K562 (cell line): ENCODE measurements around the gene SLC25A10. TPM values are rescaled to one million over a fixed set of nuclear protein-coding genes. Genes with fewer than 3 reads are reported as not detected.

Source experiments
- ARNT ChIP-seq, 2 experiments: fragments of 450-650 bp; IDR thresholded peaks; 2 replicates each; pipeline ENCODE4 v1.6.1; 2016; ENCODE audit warnings: mild to moderate bottlenecking in 1 of 2
- CCAR2 ChIP-seq: fragments of 200-400 bp; formaldehyde crosslinking; IDR thresholded peaks from 2 replicates; pipeline ENCODE4 v1.6.1; 2017; ENCODE audit warnings: mild to moderate bottlenecking, low read depth, low read length
- ELF4 ChIP-seq: fragments of 450-650 bp; formaldehyde crosslinking; IDR thresholded peaks from 2 replicates; pipeline ENCODE4 v1.4.0; 2022; ENCODE audit warnings: missing genetic modification characterization
- EP300 ChIP-seq: IDR thresholded peaks from 2 replicates; pipeline ENCODE4 v1.6.1; 2012; ENCODE audit warnings: low read length, improper control_type of control experiment
- HOXB6 ChIP-seq: fragments of 250-450 bp; sonication (Bioruptor Pico); IDR thresholded peaks from 2 replicates; pipeline ENCODE4 v1.5.1; 2022; ENCODE audit warnings: mild to moderate bottlenecking, borderline replicate concordance
- IFI16 ChIP-seq: fragments of 250-450 bp; sonication (Bioruptor Pico); IDR thresholded peaks from 2 replicates; pipeline ENCODE4 v2.1.2; 2022; ENCODE audit warnings: mild to moderate bottlenecking, inconsistent platforms
- JUND ChIP-seq, 2 experiments: IDR thresholded peaks; 2 replicates in 1 of 2; 3 replicates in 1 of 2; pipeline ENCODE4 v1.6.1; 2011; ENCODE audit warnings: borderline replicate concordance in 2 of 2, low read depth in 2 of 2, low read length in 2 of 2, improper control_type of control experiment in 1 of 2, missing biosample characterization in 1 of 2, missing genetic modification characterization in 1 of 2, missing genetic modification reagents in 1 of 2
- KAT8 ChIP-seq: fragments of 450-650 bp; IDR thresholded peaks from 2 replicates; pipeline ENCODE4 v1.6.1; 2016; ENCODE audit warnings: low read depth, mild to moderate bottlenecking
- NR2C1 ChIP-seq, 2 experiments: fragments of 450-650 bp; IDR thresholded peaks; 2 replicates each; pipeline ENCODE4 v1.6.1; 2017; ENCODE audit warnings: mild to moderate bottlenecking in 2 of 2, antibody characterized with exemption in 1 of 2, inconsistent platforms in 1 of 2, missing compliant biosample characterization in 1 of 2, missing genetic modification characterization in 1 of 2
- PHTF2 ChIP-seq: fragments of 250-450 bp; sonication (Bioruptor Pico); IDR thresholded peaks from 2 replicates; pipeline ENCODE4 v1.5.0; 2021; ENCODE audit warnings: mild to moderate bottlenecking
- PKNOX1 ChIP-seq: fragments of 450-650 bp; IDR thresholded peaks from 2 replicates; pipeline ENCODE4 v1.6.1; 2016
- RBM14 ChIP-seq: fragments of 200-400 bp; formaldehyde crosslinking; IDR thresholded peaks from 2 replicates; pipeline ENCODE4 v1.6.1; 2018; ENCODE audit warnings: low read depth, mild to moderate bottlenecking, low read length, moderate library complexity, borderline replicate concordance; ENCODE audit not compliant: insufficient read depth
- RBM25 ChIP-seq: fragments of 200-400 bp; formaldehyde crosslinking; IDR thresholded peaks from 2 replicates; pipeline ENCODE4 v1.6.1; 2018; ENCODE audit warnings: low read length, low read depth, moderate library complexity; ENCODE audit not compliant: severe bottlenecking
- RUNX1 ChIP-seq: sonication (generic); IDR thresholded peaks from 2 replicates; pipeline ENCODE4 v1.6.1; 2016; ENCODE audit warnings: antibody characterized with exemption, low read depth
- STAT5B ChIP-seq: fragments of 250-450 bp; sonication (Bioruptor Pico); IDR thresholded peaks from 2 replicates; pipeline ENCODE4 v1.8.0; 2021; ENCODE audit warnings: mild to moderate bottlenecking, inconsistent platforms
- TFAM ChIP-seq: fragments of 250-450 bp; sonication (Bioruptor Pico); conservative IDR thresholded peaks from 2 replicates; pipeline ENCODE4 v1.5.0; 2021; ENCODE audit warnings: mild to moderate bottlenecking, moderate library complexity
- U2AF2 ChIP-seq: fragments of 200-400 bp; formaldehyde crosslinking; optimal IDR thresholded peaks from 2 replicates; pipeline ENCODE3; 2017; ENCODE audit warnings: low read depth, mild to moderate bottlenecking, low read length
- WHSC1 ChIP-seq: IDR thresholded peaks from one replicate; pipeline ENCODE4 v1.6.1; 2012; ENCODE audit warnings: low read length, control low read depth, inconsistent platforms
- ZBTB17 ChIP-seq: fragments of 450-650 bp; formaldehyde crosslinking; IDR thresholded peaks from 2 replicates; pipeline ENCODE4 v1.4.0; 2020; ENCODE audit warnings: mild to moderate bottlenecking
- ZNF140 ChIP-seq: fragments of 250-450 bp; sonication (Bioruptor Pico); IDR thresholded peaks from 2 replicates; pipeline ENCODE4 v1.8.0; 2021; ENCODE audit warnings: moderate library complexity, mild to moderate bottlenecking, inconsistent platforms
- ZNF431 ChIP-seq: sonication (generic); formaldehyde crosslinking; IDR thresholded peaks from 2 replicates; pipeline ENCODE4 v1.8.0; 2022; ENCODE audit warnings: mild to moderate bottlenecking, missing genetic modification reagents
- ZNF79 ChIP-seq: fragments of 250-450 bp; sonication (Bioruptor Pico); IDR thresholded peaks from 2 replicates; pipeline ENCODE4 v1.4.0; 2020; ENCODE audit warnings: low read depth, mild to moderate bottlenecking, moderate library complexity
- polyA plus RNA-seq, 8 experiments: library from polyadenylated mRNA; depleted of rRNA in 4 of 8; stranded (reverse) in 5 of 8; unstranded in 3 of 8; fragments of >200 nt; fragmentation: Nextera tagmentation in 2 of 8; fragmentation: Illumina TruSeq in 1 of 8; extraction: Ambion mirVana in 2 of 8; extraction: Trizol in 1 of 8; gene quantifications; 2 replicates each; pipeline versions ENCODE4 v1.2.1 to v1.2.3, GENCODE V29; 2011 to 2014; ENCODE audit warnings: inconsistent platforms in 1 of 8, missing spikeins in 1 of 8
- total RNA-seq, 7 experiments: library from RNA; depleted of rRNA in 6 of 7; stranded (reverse); fragments of >200 nt in 6 of 7; fragmentation: Illumina TruSeq in 2 of 7; extraction: Trizol in 2 of 7; gene quantifications; 2 replicates each; pipeline versions ENCODE4 v1.2.1 to v1.2.3, GENCODE V29; 2011 to 2021; ENCODE audit warnings: low replicate concordance in 1 of 7
- TF ChIP-seq, protein P1 (sequence below), 2 experiments: IDR thresholded peaks; 2 replicates each; pipeline ENCODE4 v1.6.1; 2012; ENCODE audit warnings: improper control_type of control experiment in 2 of 2, low read depth in 2 of 2, low read length in 2 of 2, borderline replicate concordance in 1 of 2
- TF ChIP-seq, protein P2 (sequence below): fragments of 450-650 bp; formaldehyde crosslinking; IDR thresholded peaks from 2 replicates; pipeline ENCODE4 v1.4.0; 2022; ENCODE audit warnings: mild to moderate bottlenecking, moderate library complexity

Gene SLC25A10
- total and polyA plus RNA-seq, 9 of the 15 experiments (the other 6 are each of a cell fraction or from before 2014, with no cell fraction given) = 0.10 to 85.6 (median 34.3) TPM

DNA sequence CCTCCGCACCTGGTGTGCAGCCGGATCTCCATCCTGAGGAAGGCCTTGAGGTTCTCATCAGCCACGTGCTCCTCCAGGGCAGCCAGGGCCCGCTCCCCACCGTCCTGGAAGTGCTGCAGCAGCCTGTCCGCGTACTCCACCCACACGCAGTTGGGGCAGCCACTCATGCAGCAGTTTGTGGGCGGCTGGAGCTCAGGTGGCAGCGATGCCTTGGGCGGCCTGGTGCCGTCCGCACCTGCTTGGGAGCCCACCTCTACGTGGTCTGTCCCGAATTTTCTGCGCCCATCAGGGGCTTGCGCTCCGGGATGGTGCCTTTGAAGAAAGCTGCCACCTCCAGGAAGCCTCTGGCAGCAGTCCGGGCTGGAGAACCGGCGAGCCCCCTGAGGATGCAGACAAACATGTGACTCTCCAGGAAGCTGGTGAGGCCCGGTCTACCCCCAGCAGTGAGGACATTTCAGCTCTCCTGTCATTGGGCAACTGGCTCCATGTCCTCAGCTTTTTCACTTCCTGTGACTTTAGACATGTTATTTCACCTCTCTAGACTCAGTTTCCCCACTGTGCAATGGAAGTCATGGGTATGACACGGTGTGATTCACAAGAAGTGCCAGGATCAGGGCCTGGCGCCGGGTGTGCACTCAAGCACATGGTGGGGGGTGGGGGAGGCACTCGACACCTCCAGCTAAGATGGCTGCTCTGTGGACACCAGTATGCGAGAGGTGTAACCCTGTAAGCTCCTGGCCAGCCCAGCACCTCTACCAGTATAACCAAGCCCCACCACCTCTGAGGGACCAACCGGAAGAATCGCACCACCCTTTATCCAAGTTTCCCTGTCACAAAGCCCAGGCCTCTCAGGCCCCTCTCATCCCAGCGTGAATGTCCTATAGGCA is 46.6 kb upstream of the SLC25A10 start (continued):
- TF ChIP-seq ZNF79 = no peak
- TF ChIP-seq IFI16 = no peak
- no peak for TF ChIP-seq U2AF2
- TF ChIP-seq STAT5B (CRISPR knock-in tag) = no peak
- peak; percentile 92 for TF ChIP-seq ZBTB17 (CRISPR knock-in tag)
- no peak for TF ChIP-seq JUND (IDR thresholded peaks at IDR 0.05; ENCODE audit: borderline replicate concordance, low read depth, low read length)
- TF ChIP-seq JUND (tag; IDR thresholded peaks at IDR 0.05; ENCODE audit: borderline replicate concordance, low read depth, low read length) = peak; percentile 59; the same call in 1 of the 3 replicates
- no peak for TF ChIP-seq WHSC1
- no peak for TF ChIP-seq NR2C1 (IDR thresholded peaks at IDR 0.05)
- TF ChIP-seq NR2C1 (tag; IDR thresholded peaks at IDR 0.05) = peak; percentile 90
- no peak for TF ChIP-seq EP300
- 0 out of 2 replicates have a peak, but pooled peaks have one; percentile 20 for TF ChIP-seq ZNF140 (CRISPR knock-in tag)
- 0 out of 2 replicates have a peak, but pooled peaks have one; percentile 11 for TF ChIP-seq HOXB6 (CRISPR knock-in tag)
- TF ChIP-seq ELF4 (CRISPR knock-in tag) = peak; percentile 79
- TF ChIP-seq, protein P1, sequence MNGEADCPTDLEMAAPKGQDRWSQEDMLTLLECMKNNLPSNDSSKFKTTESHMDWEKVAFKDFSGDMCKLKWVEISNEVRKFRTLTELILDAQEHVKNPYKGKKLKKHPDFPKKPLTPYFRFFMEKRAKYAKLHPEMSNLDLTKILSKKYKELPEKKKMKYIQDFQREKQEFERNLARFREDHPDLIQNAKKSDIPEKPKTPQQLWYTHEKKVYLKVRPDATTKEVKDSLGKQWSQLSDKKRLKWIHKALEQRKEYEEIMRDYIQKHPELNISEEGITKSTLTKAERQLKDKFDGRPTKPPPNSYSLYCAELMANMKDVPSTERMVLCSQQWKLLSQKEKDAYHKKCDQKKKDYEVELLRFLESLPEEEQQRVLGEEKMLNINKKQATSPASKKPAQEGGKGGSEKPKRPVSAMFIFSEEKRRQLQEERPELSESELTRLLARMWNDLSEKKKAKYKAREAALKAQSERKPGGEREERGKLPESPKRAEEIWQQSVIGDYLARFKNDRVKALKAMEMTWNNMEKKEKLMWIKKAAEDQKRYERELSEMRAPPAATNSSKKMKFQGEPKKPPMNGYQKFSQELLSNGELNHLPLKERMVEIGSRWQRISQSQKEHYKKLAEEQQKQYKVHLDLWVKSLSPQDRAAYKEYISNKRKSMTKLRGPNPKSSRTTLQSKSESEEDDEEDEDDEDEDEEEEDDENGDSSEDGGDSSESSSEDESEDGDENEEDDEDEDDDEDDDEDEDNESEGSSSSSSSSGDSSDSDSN (IDR thresholded peaks at IDR 0.05; ENCODE audit: borderline replicate concordance in 1 of 2, low read depth in 2 of 2, low read length in 2 of 2) = no peak
- TF ChIP-seq RUNX1 = no peak
- no peak for TF ChIP-seq CCAR2
- TF ChIP-seq TFAM = no peak
- TF ChIP-seq PKNOX1 = no peak
- TF ChIP-seq ARNT (IDR thresholded peaks at IDR 0.05) = peak in 1 of 2 experiments; percentile 38; a peak in 1 of 4 replicates
- no peak for TF ChIP-seq RBM14
- no peak for TF ChIP-seq RBM25
- TF ChIP-seq ZNF431 (CRISPR knock-in tag) = 0 out of 2 replicates have a peak, but pooled peaks have one; percentile 25
- no peak for TF ChIP-seq KAT8
- TF ChIP-seq, protein P2, sequence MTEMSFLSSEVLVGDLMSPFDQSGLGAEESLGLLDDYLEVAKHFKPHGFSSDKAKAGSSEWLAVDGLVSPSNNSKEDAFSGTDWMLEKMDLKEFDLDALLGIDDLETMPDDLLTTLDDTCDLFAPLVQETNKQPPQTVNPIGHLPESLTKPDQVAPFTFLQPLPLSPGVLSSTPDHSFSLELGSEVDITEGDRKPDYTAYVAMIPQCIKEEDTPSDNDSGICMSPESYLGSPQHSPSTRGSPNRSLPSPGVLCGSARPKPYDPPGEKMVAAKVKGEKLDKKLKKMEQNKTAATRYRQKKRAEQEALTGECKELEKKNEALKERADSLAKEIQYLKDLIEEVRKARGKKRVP = peak; percentile 59; the same call in 1 of the 2 replicates
- no peak for TF ChIP-seq PHTF2
